IPS DF 6.9 (cell line): ENCODE results near the gene AASDH.
A peak's percentile ranks its signal among the peaks of the same experiment; 100 is the strongest.
"Not testable (repeated sequence)": the region's sequence is repeated elsewhere in the genome, so short reads cannot be mapped to it uniquely, and the experiment has no call there.

Source experiments
- DNase-seq: peaks from one replicate; pipeline ENCODE4 v3.0.0-alpha.2; 2013; ENCODE audit warnings: low read depth, low spot score
- H3K27ac ChIP-seq: one replicate; pipeline ENCODE4 v1.5.1; 2013; ENCODE audit warnings: low read length, control low read depth
- H3K27me3 ChIP-seq: 2 replicates; pipeline ENCODE4 v1.6.1; 2013; ENCODE audit warnings: mild to moderate bottlenecking, low read length; ENCODE audit not compliant: control insufficient read depth, insufficient read depth
- H3K36me3 ChIP-seq: 2 replicates; pipeline ENCODE4 v1.6.1; 2013; ENCODE audit warnings: low read length; ENCODE audit not compliant: control insufficient read depth, insufficient read depth
- H3K4me1 ChIP-seq: 2 replicates; pipeline ENCODE4 v1.6.1; 2013; ENCODE audit warnings: low read length; ENCODE audit not compliant: control insufficient read depth, insufficient read depth
- H3K4me3 ChIP-seq: 2 replicates; pipeline ENCODE4 v1.5.1; 2013; ENCODE audit warnings: mild to moderate bottlenecking, low read length
- H3K9me3 ChIP-seq: 2 replicates; pipeline ENCODE4 v1.6.1; 2013; ENCODE audit warnings: low read length, inconsistent platforms; ENCODE audit not compliant: control insufficient read depth, insufficient read depth
- WGBS: extraction: QIAGEN DNeasy Blood & Tissue Kit; methylation state at CpG from one replicate; pipeline ENCODE4 v1.1.7; 2013; ENCODE audit warnings: mixed read lengths, missing lambda C conversion rate; ENCODE audit not compliant: insufficient read length, insufficient coverage; 5-methylcytosine and 5-hydroxymethylcytosine counted together

AASDH gene

GRCh38 chr4:56391270-56391669 lies 4.0 kb upstream of the AASDH start:
- Histone ChIP-seq H3K9me3 (no peaks in the 10 kb centered on the region), H3K4me3 (no peak overlapping the region), H3K4me1 (no peaks in the 10 kb centered on the region), H3K27me3 (no peaks in the 10 kb centered on the region), H3K27ac (no peak overlapping the region), H3K36me3 (no peaks in the 10 kb centered on the region; the same call in 1 of the 2 replicates)
- no peak for DNase-seq
- no CpG with 5 or more reads among the region's 8 CpGs for WGBS

GRCh38 chr4:56389558-56389957 lies 2.3 kb upstream of the AASDH start:
- Histone ChIP-seq H3K27ac (no peak overlapping the region), H3K36me3 (no peaks in the 10 kb centered on the region; the same call in 1 of the 2 replicates), H3K27me3 (no peaks in the 10 kb centered on the region), H3K4me3 (no peak overlapping the region), H3K9me3 (no peaks in the 10 kb centered on the region), H3K4me1 (no peaks in the 10 kb centered on the region)
- no CpG with 5 or more reads among the region's 1 CpG for WGBS
- DNase-seq: no peak

GRCh38 chr4:56388306-56388705 lies 1.0 kb upstream of the AASDH start:
- no peak overlapping the region for H3K27ac ChIP-seq
- H3K27me3 ChIP-seq: no peaks in the 10 kb centered on the region
- peak overlapping the region; percentile 97; the same call in 1 of the 2 replicates for H3K4me3 ChIP-seq
- H3K4me1 ChIP-seq: no peaks in the 10 kb centered on the region
- no peaks in the 10 kb centered on the region for H3K9me3 ChIP-seq
- no peaks in the 10 kb centered on the region; the same call in 1 of the 2 replicates for H3K36me3 ChIP-seq
- no CpG with 5 or more reads among the region's 6 CpGs for WGBS
- DNase-seq: no peak

GRCh38 chr4:56386091-56386490 lies 1.2 kb downstream of the AASDH start:
- Histone ChIP-seq H3K36me3 (no peaks in the 10 kb centered on the region), H3K9me3 (no peaks in the 10 kb centered on the region), H3K27ac (no peak overlapping the region), H3K27me3 (no peaks in the 10 kb centered on the region), H3K4me3 (no peak overlapping the region), H3K4me1 (no peaks in the 10 kb centered on the region)
- whole genome bisulfite sequencing: no CpG with 5 or more reads among the region's 4 CpGs
- DNase-seq: no peak

GRCh38 chr4:56375458-56375857 lies 11.8 kb downstream of the AASDH start:
- H3K36me3 ChIP-seq: no peaks in the 10 kb centered on the region
- H3K27me3 ChIP-seq: no peaks in the 10 kb centered on the region
- DNase-seq: no peak
- no peaks in the 10 kb centered on the region for H3K4me1 ChIP-seq
- no CpG with 5 or more reads among the region's 2 CpGs for WGBS
- H3K27ac ChIP-seq: no peak overlapping the region
- no peaks in the 10 kb centered on the region for H3K9me3 ChIP-seq
- no peak overlapping the region for H3K4me3 ChIP-seq

- no peaks in the 10 kb centered on the region for H3K4me1 ChIP-seq
- DNase-seq: no peak
- no peak overlapping the region for H3K27ac ChIP-seq
- no CpG with 5 or more reads among the region's 1 CpG for WGBS
- no peaks in the 10 kb centered on the region for H3K9me3 ChIP-seq
- no peak overlapping the region for H3K4me3 ChIP-seq
- H3K27me3 ChIP-seq: no peaks in the 10 kb centered on the region
- H3K36me3 ChIP-seq: no peaks in the 10 kb centered on the region
Observed at GRCh38 chr4:56374956-56375355, 12.3 kb downstream of the AASDH start.

DNA sequence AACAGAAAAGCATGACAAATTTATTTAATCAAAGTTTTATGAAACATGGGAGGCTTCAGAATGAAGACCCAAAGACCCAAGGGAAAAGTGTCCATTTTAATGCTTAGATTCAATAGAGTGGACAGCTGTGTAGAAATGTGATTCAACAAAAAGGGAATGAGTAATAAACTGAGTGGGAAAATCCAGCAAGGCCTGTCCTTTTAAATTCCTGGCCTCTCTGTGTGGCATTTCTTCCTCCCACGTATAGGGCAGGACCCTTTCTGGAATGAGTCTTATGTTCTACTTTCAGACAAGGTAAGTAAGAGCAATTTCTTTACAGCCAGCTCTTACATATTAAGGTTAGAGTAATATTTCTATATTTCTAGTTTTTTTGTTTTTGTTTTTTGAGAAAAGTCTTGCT lies 14.5 kb downstream of the AASDH start:
- DNase-seq: no peak

GRCh38 chr4:56371426-56372220 lies 15.7 kb downstream of the AASDH start:
- Histone ChIP-seq H3K4me1 (no peaks in the 10 kb centered on the region), H3K27ac (no peak overlapping the region), H3K36me3 (no peaks in the 10 kb centered on the region), H3K27me3 (no peaks in the 10 kb centered on the region), H3K4me3 (no peak overlapping the region), H3K9me3 (no peaks in the 10 kb centered on the region)
- DNase-seq: no peak
- no CpG with 5 or more reads among the region's 8 CpGs for WGBS

More for the DNA sequence above, 14.5 kb downstream of the AASDH start:
- Histone ChIP-seq H3K27ac (no peak overlapping the region), H3K9me3 (no peaks in the 10 kb centered on the region), H3K4me1 (no peaks in the 10 kb centered on the region), H3K4me3 (no peak overlapping the region), H3K36me3 (no peaks in the 10 kb centered on the region), H3K27me3 (no peaks in the 10 kb centered on the region)
- WGBS: no CpG with 5 or more reads among the region's 1 CpG

DNA sequence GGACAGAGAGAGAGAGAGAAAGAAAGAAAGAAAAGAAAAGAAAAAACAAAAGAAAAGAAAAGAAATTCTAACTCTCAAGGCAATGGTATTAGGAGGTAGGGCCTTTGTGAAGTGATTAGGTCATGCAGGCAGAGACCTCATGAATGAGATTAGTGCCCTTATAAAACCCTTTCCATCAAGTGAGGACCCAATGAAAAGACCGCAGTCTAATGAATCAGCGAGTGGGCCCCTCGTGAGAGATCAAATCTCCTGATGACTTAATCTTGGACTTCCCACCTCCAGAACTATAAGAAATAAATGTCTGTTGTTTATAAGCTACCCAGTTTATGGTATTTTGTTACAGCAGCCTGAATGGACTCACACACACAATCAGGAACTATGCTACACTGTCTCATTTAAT lies 16.9 kb downstream of the AASDH start:
- H3K9me3 ChIP-seq: no peaks in the 10 kb centered on the region

GRCh38 chr4:56362981-56363380 lies 24.3 kb downstream of the AASDH start:
- not testable (repeated sequence) for H3K27ac ChIP-seq, H3K4me1 ChIP-seq, H3K4me3 ChIP-seq, DNase-seq, H3K36me3 ChIP-seq, H3K27me3 ChIP-seq, H3K9me3 ChIP-seq
- no CpG with 5 or more reads among the region's 12 CpGs for WGBS

More for the DNA sequence above, 16.9 kb downstream of the AASDH start:
- no peak overlapping the region for H3K27ac ChIP-seq
- no peak for DNase-seq
- no peaks in the 10 kb centered on the region for H3K4me1 ChIP-seq
- H3K27me3 ChIP-seq: no peaks in the 10 kb centered on the region
- no CpG with 5 or more reads among the region's 3 CpGs for WGBS
- H3K4me3 ChIP-seq: no peak overlapping the region
- no peaks in the 10 kb centered on the region for H3K36me3 ChIP-seq

- Histone ChIP-seq H3K27ac (no peak overlapping the region), H3K36me3 (no peaks in the 10 kb centered on the region), H3K27me3 (no peaks in the 10 kb centered on the region), H3K4me3 (no peak overlapping the region), H3K9me3 (peaks cover 2% of the 10 kb centered on the region; the same call in 1 of the 2 replicates), H3K4me1 (no peaks in the 10 kb centered on the region)
- DNase-seq: no peak
Observed at GRCh38 chr4:56360071-56360470, 27.2 kb downstream of the AASDH start.
